ENCODE results near the gene PERM1.
"Not testable (repeated sequence)": the region's sequence is repeated elsewhere in the genome, so short reads cannot be mapped to it uniquely, and the experiment has no call there.

PERM1 gene

GRCh38 chr1:1014799-1015681, 33.1 kb upstream of the PERM1 start:
- Histone ChIP-seq H3K79me2 (ENCODE audit: insufficient read depth, low read length) (no peaks in the 10 kb centered on the region), H3K4me3 (ENCODE audit: insufficient read depth, low read length, poor library complexity, severe bottlenecking) (no peak overlapping the region), H2AFZ (ENCODE audit: low read depth, low read length, severe bottlenecking) (no peak overlapping the region), H3K9me3 (ENCODE audit: insufficient read depth, low read length) (no peaks in the 10 kb centered on the region), H3K36me3 (ENCODE audit: low read length) (no peaks in the 10 kb centered on the region), H3K4me2 (ENCODE audit: low read depth, low read length, poor library complexity, severe bottlenecking) (no peak overlapping the region), H4K20me1 (ENCODE audit: low read depth, low read length) (no peaks in the 10 kb centered on the region), H3K9me2 (replicated peaks; ENCODE audit: insufficient read depth, low read length) (no peaks in the 10 kb centered on the region), H3K9ac (ENCODE audit: low read length) (no peak overlapping the region), H3K27ac (ENCODE audit: low read depth, low read length) (no peak overlapping the region), H3F3A (ENCODE audit: insufficient read depth) (no peaks in the 10 kb centered on the region), H3K27me3 (ENCODE audit: low read length) (no peaks in the 10 kb centered on the region)
- TF ChIP-seq, protein P1, sequence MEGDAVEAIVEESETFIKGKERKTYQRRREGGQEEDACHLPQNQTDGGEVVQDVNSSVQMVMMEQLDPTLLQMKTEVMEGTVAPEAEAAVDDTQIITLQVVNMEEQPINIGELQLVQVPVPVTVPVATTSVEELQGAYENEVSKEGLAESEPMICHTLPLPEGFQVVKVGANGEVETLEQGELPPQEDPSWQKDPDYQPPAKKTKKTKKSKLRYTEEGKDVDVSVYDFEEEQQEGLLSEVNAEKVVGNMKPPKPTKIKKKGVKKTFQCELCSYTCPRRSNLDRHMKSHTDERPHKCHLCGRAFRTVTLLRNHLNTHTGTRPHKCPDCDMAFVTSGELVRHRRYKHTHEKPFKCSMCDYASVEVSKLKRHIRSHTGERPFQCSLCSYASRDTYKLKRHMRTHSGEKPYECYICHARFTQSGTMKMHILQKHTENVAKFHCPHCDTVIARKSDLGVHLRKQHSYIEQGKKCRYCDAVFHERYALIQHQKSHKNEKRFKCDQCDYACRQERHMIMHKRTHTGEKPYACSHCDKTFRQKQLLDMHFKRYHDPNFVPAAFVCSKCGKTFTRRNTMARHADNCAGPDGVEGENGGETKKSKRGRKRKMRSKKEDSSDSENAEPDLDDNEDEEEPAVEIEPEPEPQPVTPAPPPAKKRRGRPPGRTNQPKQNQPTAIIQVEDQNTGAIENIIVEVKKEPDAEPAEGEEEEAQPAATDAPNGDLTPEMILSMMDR (IDR thresholded peaks at IDR 0.05; ENCODE audit: insufficient read depth, low read length, poor library complexity, severe bottlenecking): peak; percentile 22
- no peak for TF ChIP-seq EZH2phosphoT487 (conservative IDR thresholded peaks at IDR 0.05; ENCODE audit: low read length)

GRCh38 chr1:1013922-1014648, 32.2 kb upstream of the PERM1 start:
- Histone ChIP-seq H3K9ac (ENCODE audit: low read length) (peak overlapping the region; percentile 33), H3K36me3 (ENCODE audit: low read length) (no peaks in the 10 kb centered on the region), H4K20me1 (ENCODE audit: low read depth, low read length) (no peaks in the 10 kb centered on the region), H3K9me2 (replicated peaks; ENCODE audit: insufficient read depth, low read length) (no peaks in the 10 kb centered on the region), H3K27me3 (ENCODE audit: low read length) (no peaks in the 10 kb centered on the region), H3F3A (ENCODE audit: insufficient read depth) (no peaks in the 10 kb centered on the region), H3K4me3 (ENCODE audit: insufficient read depth, low read length, poor library complexity, severe bottlenecking) (peak overlapping the region; percentile 26), H3K9me3 (ENCODE audit: insufficient read depth, low read length) (no peaks in the 10 kb centered on the region), H3K4me2 (ENCODE audit: low read depth, low read length, poor library complexity, severe bottlenecking) (peak overlapping the region; percentile 60), H3K27ac (ENCODE audit: low read depth, low read length) (no peak overlapping the region), H3K79me2 (ENCODE audit: insufficient read depth, low read length) (no peaks in the 10 kb centered on the region), H2AFZ (ENCODE audit: low read depth, low read length, severe bottlenecking) (no peak overlapping the region)
- TF ChIP-seq EZH2phosphoT487 (conservative IDR thresholded peaks at IDR 0.05; ENCODE audit: low read length): no peak
- TF ChIP-seq, protein P1 (IDR thresholded peaks at IDR 0.05; ENCODE audit: insufficient read depth, low read length, poor library complexity, severe bottlenecking): no peak

GRCh38 chr1:1013105-1013921, 31.4 kb upstream of the PERM1 start, which contains the start of gene ISG15:
Gene ISG15 (plus strand): TSS chr1:1013497. CDS start chr1:1013574, 77 bp downstream.
- Histone ChIP-seq H3K4me2 (ENCODE audit: low read depth, low read length, poor library complexity, severe bottlenecking) (peak within 1 kb of the TSS; percentile 60), H3K27ac (ENCODE audit: low read depth, low read length) (no peak within 1 kb of the TSS)

DNA sequence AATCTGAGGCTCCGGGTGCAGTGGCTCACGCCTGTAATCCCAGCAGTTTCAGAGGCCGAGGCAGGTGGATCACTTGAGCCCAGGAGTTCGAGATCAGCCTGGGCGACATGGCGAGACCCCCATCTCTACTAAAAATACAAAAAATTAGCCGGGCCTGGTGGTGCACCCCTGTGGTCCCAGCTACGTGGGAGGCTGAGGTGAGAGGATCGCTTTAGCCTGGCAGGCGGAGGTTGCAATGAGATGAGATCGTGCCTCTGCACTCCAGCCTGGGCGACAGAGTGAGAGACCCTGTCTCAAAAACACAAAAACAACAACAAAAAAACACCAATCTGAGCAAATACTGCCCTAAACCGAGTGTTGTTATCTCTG, 30.8 kb upstream of the PERM1 start:
- not testable (repeated sequence) for H2AFZ ChIP-seq (ENCODE audit: low read depth, low read length, severe bottlenecking); H3K27me3 ChIP-seq (ENCODE audit: low read length); H3F3A ChIP-seq (ENCODE audit: insufficient read depth); H3K9me2 ChIP-seq (replicated peaks; ENCODE audit: insufficient read depth, low read length); H3K79me2 ChIP-seq (ENCODE audit: insufficient read depth, low read length); H3K27ac ChIP-seq (ENCODE audit: low read depth, low read length); H3K36me3 ChIP-seq (ENCODE audit: low read length); H3K9me3 ChIP-seq (ENCODE audit: insufficient read depth, low read length); H4K20me1 ChIP-seq (ENCODE audit: low read depth, low read length)
- H3K9ac ChIP-seq (ENCODE audit: low read length): peak overlapping the region; percentile 33; the same call in 1 of the 2 replicates
- H3K4me3 ChIP-seq (ENCODE audit: insufficient read depth, low read length, poor library complexity, severe bottlenecking): peak overlapping the region; percentile 26
- H3K4me2 ChIP-seq (ENCODE audit: low read depth, low read length, poor library complexity, severe bottlenecking): peak overlapping the region; percentile 60

More at GRCh38 chr1:1013105-1013921, 31.4 kb upstream of the PERM1 start, which contains the start of gene ISG15:
- Histone ChIP-seq H3K36me3 (ENCODE audit: low read length) (no peaks in the 10 kb centered on the region), H3K4me3 (ENCODE audit: insufficient read depth, low read length, poor library complexity, severe bottlenecking) (peak within 1 kb of the TSS; percentile 26), H3F3A (ENCODE audit: insufficient read depth) (no peaks in the 10 kb centered on the region), H3K9me2 (replicated peaks; ENCODE audit: insufficient read depth, low read length) (no peaks in the 10 kb centered on the region), H3K79me2 (ENCODE audit: insufficient read depth, low read length) (no peaks in the 10 kb centered on the region), H4K20me1 (ENCODE audit: low read depth, low read length) (no peaks in the 10 kb centered on the region), H3K27me3 (ENCODE audit: low read length) (no peaks in the 10 kb centered on the region), H3K9me3 (ENCODE audit: insufficient read depth, low read length) (no peaks in the 10 kb centered on the region), H2AFZ (ENCODE audit: low read depth, low read length, severe bottlenecking) (peak within 1 kb of the TSS; percentile 42), H3K9ac (ENCODE audit: low read length) (peak within 1 kb of the TSS; percentile 33)
- TF ChIP-seq, protein P1 (IDR thresholded peaks at IDR 0.05; ENCODE audit: insufficient read depth, low read length, poor library complexity, severe bottlenecking): no peak
- TF ChIP-seq EZH2phosphoT487 (conservative IDR thresholded peaks at IDR 0.05; ENCODE audit: low read length): no peak

Data from SU-DHL-6 (cell line).